Neural crest cell (in vitro differentiated cells): ENCODE results near the gene MPEG1. TPM values are rescaled to one million over a fixed set of nuclear protein-coding genes. Genes with fewer than 3 reads are reported as not detected.

Experiments
- DNase-seq: peaks from one replicate; pipeline ENCODE4 v3.0.0; 2021; ENCODE audit warnings: low read depth, mixed read lengths, low spot score
- H3K27ac Mint-ChIP-seq: one replicate; pipeline ENCODE4 v1.8.0; 2021; ENCODE audit warnings: mild to moderate bottlenecking, mixed read lengths; ENCODE audit not compliant: unreplicated experiment
- H3K27me3 Mint-ChIP-seq: 2 replicates; pipeline ENCODE4 v1.8.0; 2021; ENCODE audit warnings: low read depth, mild to moderate bottlenecking, mixed read lengths
- H3K36me3 Mint-ChIP-seq: 2 replicates; pipeline ENCODE4 v1.8.0; 2021; ENCODE audit warnings: low read depth, mild to moderate bottlenecking, mixed read lengths
- H3K4me1 Mint-ChIP-seq: 2 replicates; pipeline ENCODE4 v1.8.0; 2021; ENCODE audit warnings: mixed read lengths
- H3K4me3 Mint-ChIP-seq: one replicate; pipeline ENCODE4 v1.8.0; 2021; ENCODE audit warnings: mild to moderate bottlenecking, mixed read lengths
- H3K9me3 Mint-ChIP-seq: 2 replicates; pipeline ENCODE4 v1.8.0; 2021; ENCODE audit warnings: mixed read lengths
- total RNA-seq: library from RNA; stranded (reverse); gene quantifications from 2 replicates; pipeline ENCODE4 v1.2.1, GENCODE V29; 2021
- TF ChIP-seq, protein P1 (sequence below): fragments of 200-600 bp; sonication (generic); conservative IDR thresholded peaks from 2 replicates; pipeline ENCODE4 v1.5.0; 2021; ENCODE audit warnings: antibody characterized with exemption, mild to moderate bottlenecking

The MPEG1 gene
- total RNA-seq, 1 donor from 2014 or later, result not detected

DNA sequence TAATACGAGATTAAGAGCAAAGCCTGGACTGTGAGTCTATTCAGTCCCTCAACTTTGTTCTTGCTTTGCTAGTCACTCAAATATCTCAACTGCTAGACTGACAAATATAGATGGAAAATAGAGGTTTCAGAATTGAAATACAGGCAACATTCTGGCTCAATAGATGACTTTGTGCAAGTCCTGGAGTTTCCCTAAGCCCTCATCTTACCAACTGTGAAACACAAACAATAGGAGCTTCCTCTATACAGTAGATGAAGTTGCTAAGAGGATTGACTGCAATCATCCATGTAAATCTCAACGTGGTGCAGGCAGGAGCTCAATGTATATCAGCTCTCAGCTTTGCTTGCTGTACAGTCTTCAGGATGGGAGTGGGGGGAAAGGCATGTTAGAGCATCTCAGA is 6.2 kb upstream of the MPEG1 start:
- Mint-ChIP-seq H3K9me3 (no peaks in the 10 kb centered on the region), H3K27me3 (no peaks in the 10 kb centered on the region), H3K4me3 (no peak overlapping the region), H3K4me1 (no peaks in the 10 kb centered on the region), H3K27ac (no peak overlapping the region), H3K36me3 (no peaks in the 10 kb centered on the region)
- TF ChIP-seq, protein P1, sequence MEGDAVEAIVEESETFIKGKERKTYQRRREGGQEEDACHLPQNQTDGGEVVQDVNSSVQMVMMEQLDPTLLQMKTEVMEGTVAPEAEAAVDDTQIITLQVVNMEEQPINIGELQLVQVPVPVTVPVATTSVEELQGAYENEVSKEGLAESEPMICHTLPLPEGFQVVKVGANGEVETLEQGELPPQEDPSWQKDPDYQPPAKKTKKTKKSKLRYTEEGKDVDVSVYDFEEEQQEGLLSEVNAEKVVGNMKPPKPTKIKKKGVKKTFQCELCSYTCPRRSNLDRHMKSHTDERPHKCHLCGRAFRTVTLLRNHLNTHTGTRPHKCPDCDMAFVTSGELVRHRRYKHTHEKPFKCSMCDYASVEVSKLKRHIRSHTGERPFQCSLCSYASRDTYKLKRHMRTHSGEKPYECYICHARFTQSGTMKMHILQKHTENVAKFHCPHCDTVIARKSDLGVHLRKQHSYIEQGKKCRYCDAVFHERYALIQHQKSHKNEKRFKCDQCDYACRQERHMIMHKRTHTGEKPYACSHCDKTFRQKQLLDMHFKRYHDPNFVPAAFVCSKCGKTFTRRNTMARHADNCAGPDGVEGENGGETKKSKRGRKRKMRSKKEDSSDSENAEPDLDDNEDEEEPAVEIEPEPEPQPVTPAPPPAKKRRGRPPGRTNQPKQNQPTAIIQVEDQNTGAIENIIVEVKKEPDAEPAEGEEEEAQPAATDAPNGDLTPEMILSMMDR, result no peak
- no peak for DNase-seq

DNA sequence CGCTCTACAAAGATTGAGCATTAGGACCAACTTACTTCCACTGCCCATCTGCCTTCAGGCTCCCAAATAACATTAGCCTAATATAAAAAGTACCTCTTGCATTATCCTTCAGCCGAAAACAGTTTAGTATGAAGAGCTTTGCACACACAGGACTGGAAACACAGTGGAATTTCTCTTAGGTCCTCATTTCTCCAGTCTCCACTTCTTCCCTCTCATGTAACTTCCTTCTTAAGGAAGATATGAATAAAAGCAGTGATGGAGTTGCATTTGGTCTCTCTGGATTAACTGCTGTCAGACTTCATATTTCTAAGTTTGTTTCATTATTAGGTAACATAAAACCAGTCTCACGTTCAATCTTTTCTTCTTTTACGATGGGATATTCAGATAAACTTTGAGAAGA is 5.6 kb upstream of the MPEG1 start:
- Mint-ChIP-seq H3K36me3 (no peaks in the 10 kb centered on the region), H3K27ac (no peak overlapping the region), H3K4me3 (no peak overlapping the region), H3K4me1 (no peaks in the 10 kb centered on the region), H3K9me3 (no peaks in the 10 kb centered on the region), H3K27me3 (no peaks in the 10 kb centered on the region)
- TF ChIP-seq, protein P1, result no peak
- DNase-seq, result no peak

- Mint-ChIP-seq H3K9me3 (peaks cover 2% of the 10 kb centered on the region), H3K27me3 (no peaks in the 10 kb centered on the region), H3K36me3 (peaks cover 2% of the 10 kb centered on the region), H3K4me3 (no peak overlapping the region), H3K27ac (no peak overlapping the region), H3K4me1 (no peaks in the 10 kb centered on the region)
- TF ChIP-seq, protein P1, result no peak
- DNase-seq, result no peak
Observed at GRCh38 chr11:59216641-59217564, 4.2 kb upstream of the MPEG1 start.

DNA sequence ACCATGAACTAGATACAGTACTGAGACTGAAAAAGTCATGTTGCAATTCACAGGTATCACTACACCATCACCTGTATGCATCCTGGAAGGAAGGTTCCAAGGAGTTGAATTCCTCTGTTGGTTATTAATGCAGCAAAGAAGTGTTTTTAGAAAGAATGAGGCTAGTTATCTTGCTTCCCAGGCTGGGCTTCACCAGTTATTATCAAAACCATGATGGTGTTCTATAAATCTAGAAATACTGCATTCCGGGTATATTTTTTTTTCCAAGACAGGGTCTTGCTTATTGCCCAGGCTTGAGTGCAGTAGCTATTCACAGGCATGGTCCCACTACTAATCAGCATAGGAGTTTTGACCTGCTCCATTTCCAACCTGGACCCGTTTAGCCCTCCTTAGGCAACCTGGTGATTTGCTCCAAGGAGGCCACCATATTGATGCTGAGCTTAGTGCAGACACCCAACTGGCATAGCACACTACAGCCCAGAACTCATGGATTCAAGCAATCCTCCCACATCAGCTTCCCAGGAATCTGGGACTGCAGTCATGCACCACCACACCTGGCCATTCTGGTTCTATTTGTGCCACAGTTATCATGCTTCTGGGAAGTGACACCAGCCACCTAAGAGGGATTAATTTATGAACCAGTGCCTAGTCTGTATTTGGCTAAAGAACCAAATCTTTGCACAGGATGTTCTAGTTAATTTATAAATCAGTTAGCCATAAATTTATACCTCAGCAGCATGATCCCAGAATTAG is 1.6 kb upstream of the MPEG1 start:
- no peak overlapping the region for H3K27ac Mint-ChIP-seq
- no peak for DNase-seq
- peaks cover 18% of the 10 kb centered on the region for H3K36me3 Mint-ChIP-seq
- TF ChIP-seq, protein P1, result no peak
- peaks cover 2% of the 10 kb centered on the region for H3K9me3 Mint-ChIP-seq
- H3K4me3 Mint-ChIP-seq, result no peak overlapping the region
- H3K4me1 Mint-ChIP-seq, result peaks cover 3% of the 10 kb centered on the region
- H3K27me3 Mint-ChIP-seq, result no peaks in the 10 kb centered on the region

DNA sequence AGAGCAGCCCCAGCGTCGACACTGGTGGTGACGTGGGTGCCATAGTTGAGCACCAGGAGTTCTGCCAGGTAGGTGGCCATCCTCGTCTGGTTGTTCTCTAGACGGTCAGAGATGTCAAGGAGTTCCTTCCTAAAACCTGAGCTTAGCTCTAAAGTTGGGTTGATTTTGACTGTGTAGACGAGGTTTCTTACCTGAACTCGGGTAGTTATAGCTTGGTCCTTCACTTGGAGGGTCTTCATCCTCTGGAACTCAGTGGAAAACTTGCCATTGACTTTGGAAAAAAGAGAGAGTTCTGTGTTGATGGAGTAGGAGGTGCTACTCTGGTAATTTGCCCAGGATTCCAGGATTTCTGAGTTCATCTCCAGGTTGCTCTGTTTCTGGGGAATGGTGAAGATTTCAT is 505 bp downstream of the MPEG1 start:
- Mint-ChIP-seq H3K4me1 (peaks cover 12% of the 10 kb centered on the region), H3K4me3 (no peak overlapping the region), H3K9me3 (peaks cover 2% of the 10 kb centered on the region), H3K27ac (no peak overlapping the region), H3K27me3 (no peaks in the 10 kb centered on the region), H3K36me3 (peaks cover 23% of the 10 kb centered on the region)
- TF ChIP-seq, protein P1, result no peak
- no peak for DNase-seq
